Adrenal gland (tissue), 5 donors: ENCODE results near the gene TBCE.

Experiments used
- CTCF ChIP-seq, 6 experiments: fragments of 450-650 bp in 4 of 6; fragments of 200-600 bp in 2 of 6; sonication (generic) in 1 of 6; IDR thresholded peaks; 1 replicate in 5 of 6; 2 replicates in 1 of 6; pipeline versions ENCODE4 v1.5.1 to v1.8.0; 2016 to 2021; ENCODE audit warnings: antibody characterized with exemption in 6 of 6, mild to moderate bottlenecking in 2 of 6, moderate library complexity in 1 of 6
- POLR2A ChIP-seq, 2 donors: fragments of 450-650 bp; IDR thresholded peaks; one replicate each; pipeline ENCODE4 v1.6.1; 2017; ENCODE audit warnings: antibody characterized with exemption in 2 of 2, mild to moderate bottlenecking in 2 of 2, moderate library complexity in 1 of 2
- donor health status: DM: no; HTN: no; CAD: no.

- TF ChIP-seq CTCF (IDR thresholded peaks at IDR 0.05) (no peak), POLR2A (IDR thresholded peaks at IDR 0.05) (no peak)
These were observed 63.8 kb downstream of the TBCE start for GRCh38 chr1:235430991-235431390.
